Measurements from ENCODE around the gene FER. TPM values are rescaled to one million over a fixed set of nuclear protein-coding genes. Genes with fewer than 3 reads are reported as not detected.

The FER gene
- polyA plus RNA-seq, 1 of the 3 experiments (the other 2 are of a cell fraction), result 1.8 TPM

- no peak for DNase-seq
- Histone ChIP-seq H3F3A (replicated peaks; ENCODE audit: insufficient read depth) (no peaks in the 10 kb centered on the region), H4K20me1 (ENCODE audit: insufficient read depth) (no peaks in the 10 kb centered on the region), H3K27ac (ENCODE audit: low read depth in 2 of 2, low read length in 1 of 2) (no peak overlapping the region), H3K36me3 (replicated peaks in 1 of 2; ENCODE audit: control insufficient read depth in 1 of 2, insufficient read depth in 2 of 2, low read length in 1 of 2) (no peaks in the 10 kb centered on the region), H3K4me3 (ENCODE audit: low read depth in 2 of 2, low read length in 1 of 2) (no peak overlapping the region), H2AFZ (ENCODE audit: low read depth) (no peak overlapping the region), H3K79me2 (ENCODE audit: insufficient read depth) (no peaks in the 10 kb centered on the region), H3K27me3 (ENCODE audit: insufficient read depth) (no peaks in the 10 kb centered on the region), H3K4me2 (no peak overlapping the region), H3K9ac (no peak overlapping the region), H3K4me1 (ENCODE audit: control insufficient read depth in 1 of 2, insufficient read depth in 2 of 2, low read depth in 1 of 2, low read length in 1 of 2) (peaks cover 0 to 12% of the 10 kb centered on the region in 2 experiments; a peak in 1 of 4 replicates), H3K9me2 (no peaks in the 10 kb centered on the region), H3K9me3 (no peaks in the 10 kb centered on the region; the same call in 1 of the 2 replicates)
- ChIA-PET POLR2A (no interaction called here), CTCF (no interaction called here)
- 80% methylated on average over 2 of the region's 3 CpGs for WGBS (ENCODE audit: low lambda C conversion rate)
- TF ChIP-seq TCF12 (IDR thresholded peaks at IDR 0.05) (no peak), SMC3 (IDR thresholded peaks at IDR 0.05; ENCODE audit: low read depth, low read length) (no peak), RAD21 (IDR thresholded peaks at IDR 0.05; ENCODE audit: low read length) (no peak), FOSL2 (IDR thresholded peaks at IDR 0.05; ENCODE audit: borderline replicate concordance, low read depth) (no peak), MEF2A (IDR thresholded peaks at IDR 0.05; ENCODE audit: borderline replicate concordance, low read depth) (no peak), EZH2phosphoT487 (IDR thresholded peaks at IDR 0.05; ENCODE audit: borderline replicate concordance, low read depth) (no peak), RCOR1 (IDR thresholded peaks at IDR 0.05; ENCODE audit: low read length) (no peak), PBX3 (IDR thresholded peaks at IDR 0.05) (no peak), USF2 (IDR thresholded peaks at IDR 0.05; ENCODE audit: borderline replicate concordance, low read depth, low read length) (no peak), ZBTB33 (IDR thresholded peaks at IDR 0.05; ENCODE audit: borderline replicate concordance, low read depth) (no peak), TEAD4 (IDR thresholded peaks at IDR 0.05; ENCODE audit: borderline replicate concordance, insufficient read depth) (no peak), USF1 (IDR thresholded peaks at IDR 0.05; ENCODE audit: borderline replicate concordance, low read depth) (no peak), RFX5 (IDR thresholded peaks at IDR 0.05; ENCODE audit: low read length) (no peak), POLR2AphosphoS5 (IDR thresholded peaks at IDR 0.05; ENCODE audit: low read depth, low read length) (no peak), GATA2 (CRISPR knock-in tag; IDR thresholded peaks at IDR 0.05) (no peak), GABPA (IDR thresholded peaks at IDR 0.05; ENCODE audit: low read depth) (no peak)
Measured at GRCh38 chr5:109215040-109215439, 467.3 kb downstream of the FER start.
